H1 (cell line): Measurements from ENCODE around the gene MFAP1. TPM values are rescaled to one million over a fixed set of nuclear protein-coding genes. Genes with fewer than 3 reads are reported as not detected.

Experiments used
- ASH2L ChIP-seq: fragments of 200-600, 300-600 bp; sonication (generic); IDR thresholded peaks from one replicate; pipeline ENCODE4 v1.7.1; 2017; ENCODE audit warnings: low read length
- BCL11A ChIP-seq, 2 experiments: IDR thresholded peaks; one replicate each; pipeline ENCODE4 v1.6.1; 2011; ENCODE audit warnings: low read depth in 2 of 2, low read length in 2 of 2, mild to moderate bottlenecking in 2 of 2
- CBX5 ChIP-seq: fragments of 300-800, 300-1000 bp; sonication (generic); IDR thresholded peaks from 2 replicates; pipeline ENCODE4 v1.7.1; 2016; ENCODE audit warnings: antibody characterized with exemption, low read length, low read depth
- CBX8 ChIP-seq: fragments of 300-800, 300-1000 bp; sonication (generic); IDR thresholded peaks from 2 replicates; pipeline ENCODE4 v1.7.1; 2016; ENCODE audit warnings: low read depth, low read length, borderline replicate concordance
- CREB1 ChIP-seq: IDR thresholded peaks from 2 replicates; pipeline ENCODE4 v1.6.1; 2012; ENCODE audit warnings: inconsistent platforms
- GTF2F1 ChIP-seq: IDR thresholded peaks from 2 replicates; pipeline ENCODE4 v1.6.1; 2012; ENCODE audit warnings: low read depth, low read length, improper control_type of control experiment, borderline replicate concordance
- HDAC6 ChIP-seq: IDR thresholded peaks from one replicate; pipeline ENCODE4 v1.7.1; 2012; ENCODE audit warnings: low read depth, mild to moderate bottlenecking, inconsistent platforms, low read length, moderate library complexity
- JUND ChIP-seq: IDR thresholded peaks from 2 replicates; pipeline ENCODE4 v1.6.1; 2011; ENCODE audit warnings: mild to moderate bottlenecking, improper control_type of control experiment, low read length
- KDM4A ChIP-seq: IDR thresholded peaks from one replicate; pipeline ENCODE4 v1.7.1; 2012; ENCODE audit warnings: low read depth, mild to moderate bottlenecking, moderate library complexity, low read length, inconsistent platforms; ENCODE audit not compliant: severe bottlenecking
- MAFK ChIP-seq: IDR thresholded peaks from 2 replicates; pipeline ENCODE4 v1.6.1; 2012; ENCODE audit warnings: low read depth, mild to moderate bottlenecking, improper control_type of control experiment, low read length
- POLR2A ChIP-seq, 2 experiments: IDR thresholded peaks; 1 replicate in 1 of 2; 2 replicates in 1 of 2; pipeline ENCODE4 v1.6.1; 2011; ENCODE audit warnings: low read depth in 2 of 2, low read length in 2 of 2, mild to moderate bottlenecking in 2 of 2; ENCODE audit errors: control extremely low read depth in 1 of 2
- POLR2AphosphoS5 ChIP-seq: IDR thresholded peaks from 2 replicates; pipeline ENCODE4 v1.6.1; 2011; ENCODE audit warnings: low read depth, low read length
- RAD21 ChIP-seq, 2 experiments: IDR thresholded peaks in 1 of 2; conservative IDR thresholded peaks in 1 of 2; 2 replicates each; pipeline ENCODE4 v1.6.1; 2011; ENCODE audit warnings: low read depth in 2 of 2, low read length in 2 of 2, improper control_type of control experiment in 1 of 2, inconsistent platforms in 1 of 2, mild to moderate bottlenecking in 1 of 2, moderate library complexity in 1 of 2
- RBBP5 ChIP-seq: IDR thresholded peaks from 2 replicates; pipeline ENCODE4 v1.7.1; 2012; ENCODE audit warnings: low read depth, mild to moderate bottlenecking, inconsistent platforms, low read length, moderate library complexity, borderline replicate concordance
- SAP30 ChIP-seq: fragments of 300-600 bp; sonication (generic); IDR thresholded peaks from 2 replicates; pipeline ENCODE4 v1.7.1; 2012; ENCODE audit warnings: low read length, moderate library complexity, mild to moderate bottlenecking, inconsistent platforms; ENCODE audit not compliant: insufficient read depth, insufficient replicate concordance
- SIX5 ChIP-seq: IDR thresholded peaks from 2 replicates; pipeline ENCODE4 v1.6.1; 2011; ENCODE audit warnings: mild to moderate bottlenecking, low read depth, low read length
- SP1 ChIP-seq: IDR thresholded peaks from 2 replicates; pipeline ENCODE4 v1.6.1; 2011; ENCODE audit warnings: low read depth, low read length
- SP2 ChIP-seq: IDR thresholded peaks from 2 replicates; pipeline ENCODE4 v1.6.1; 2012; ENCODE audit warnings: mild to moderate bottlenecking, low read length, inconsistent platforms
- SRF ChIP-seq: IDR thresholded peaks from 2 replicates; pipeline ENCODE4 v1.6.1; 2011; ENCODE audit warnings: mild to moderate bottlenecking, low read depth, low read length, moderate library complexity
- SUZ12 ChIP-seq: fragments of 200-600 bp; sonication (generic); IDR thresholded peaks from 2 replicates; pipeline ENCODE4 v1.6.1; 2012; ENCODE audit warnings: mild to moderate bottlenecking, inconsistent platforms, low read length, moderate library complexity, mixed read lengths
- TBP ChIP-seq: IDR thresholded peaks from 2 replicates; pipeline ENCODE4 v1.6.1; 2011; ENCODE audit warnings: low read depth, low read length, improper control_type of control experiment
- polyA plus RNA-seq, 7 experiments: library from polyadenylated mRNA; depleted of rRNA in 3 of 7; stranded (reverse) in 5 of 7; unstranded in 2 of 7; fragments of >200 nt in 5 of 7; fragments of 200-250 nt in 2 of 7; gene quantifications; 1 replicate in 5 of 7; 2 replicates in 1 of 7; 4 replicates in 1 of 7; pipeline versions ENCODE4 v1.2.1 to v1.2.3, GENCODE V29; 2011 to 2013; ENCODE audit warnings: missing spikeins in 2 of 7, mixed read lengths in 2 of 7
- total RNA-seq: library from RNA; stranded (reverse); fragmentation: NEBNext Ultra II Directional; extraction: Animal tissue kit (Norgen Biotek cat#: 25700); gene quantifications from 2 replicates; pipeline ENCODE4 v1.2.1, GENCODE V29; 2021
- TF ChIP-seq, protein P1 (sequence below), 3 experiments: IDR thresholded peaks; 1 replicate in 2 of 3; 2 replicates in 1 of 3; pipeline versions ENCODE4 v1.5.1 to v1.6.1; 2011; ENCODE audit warnings: low read length in 3 of 3, mild to moderate bottlenecking in 3 of 3, inconsistent platforms in 2 of 3, low read depth in 1 of 3, moderate library complexity in 1 of 3; ENCODE audit not compliant: insufficient read depth in 1 of 3; ENCODE audit errors: control extremely low read depth in 1 of 3

The MFAP1 gene
- total and polyA plus RNA-seq, 2 of the 8 experiments (the other 6 are each of a cell fraction or from before 2014, with no cell fraction given) = 23.6 to 36.7 TPM

DNA sequence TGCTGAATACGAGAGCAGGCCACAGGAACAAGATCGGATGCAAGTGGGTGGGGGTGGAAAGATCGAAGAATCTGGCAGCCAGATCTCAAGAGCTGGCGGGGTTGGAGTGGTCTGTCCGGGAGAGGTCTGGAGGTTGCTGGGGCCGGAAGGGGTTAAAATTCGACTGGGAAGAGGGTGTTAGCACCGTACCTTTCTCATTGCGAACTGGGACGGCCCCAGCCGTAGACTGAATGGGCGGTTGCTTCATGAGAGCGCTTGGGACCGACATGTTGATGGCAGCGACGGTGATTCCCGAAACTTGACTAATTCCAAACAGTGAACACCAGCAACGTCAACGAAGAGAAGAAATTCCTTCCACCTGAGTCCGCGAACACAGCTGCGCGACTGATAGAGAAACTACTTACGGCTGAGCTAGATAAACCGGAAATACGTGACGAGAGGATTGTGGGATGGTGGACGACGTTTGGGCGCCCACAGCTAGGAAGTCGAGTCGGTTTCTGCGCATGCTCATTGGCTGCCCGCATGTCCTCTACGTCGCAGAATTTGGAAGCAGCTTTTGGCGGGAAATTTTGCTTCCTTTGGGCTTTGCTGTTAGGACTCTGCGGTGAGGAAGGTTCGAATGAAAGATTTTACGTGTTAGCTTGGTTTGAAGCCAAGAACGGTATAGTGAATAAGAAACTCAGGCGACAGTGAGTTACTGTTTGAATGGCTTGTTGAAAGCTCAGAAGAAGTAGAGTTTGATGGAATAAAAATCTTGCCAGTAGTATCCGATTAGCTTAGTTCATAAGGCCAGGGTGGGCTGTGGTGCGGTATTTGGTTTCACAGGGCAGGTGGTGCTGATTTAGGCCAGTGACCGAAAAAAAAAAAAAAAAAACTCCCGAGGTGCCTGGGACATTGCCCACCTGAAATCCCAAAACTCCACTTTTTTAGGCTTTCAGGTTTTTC lies at the start of gene MFAP1 (continued):
- peak; percentile 94 for TF ChIP-seq RBBP5
- peak; percentile 82 for TF ChIP-seq TBP
- TF ChIP-seq SIX5 = no peak
- peak; percentile 89 for TF ChIP-seq CREB1
- TF ChIP-seq MAFK = no peak
- peak; percentile 22; the same call in 1 of the 2 replicates for TF ChIP-seq SP1
- TF ChIP-seq ASH2L = peak; percentile 96
- TF ChIP-seq, protein P1, sequence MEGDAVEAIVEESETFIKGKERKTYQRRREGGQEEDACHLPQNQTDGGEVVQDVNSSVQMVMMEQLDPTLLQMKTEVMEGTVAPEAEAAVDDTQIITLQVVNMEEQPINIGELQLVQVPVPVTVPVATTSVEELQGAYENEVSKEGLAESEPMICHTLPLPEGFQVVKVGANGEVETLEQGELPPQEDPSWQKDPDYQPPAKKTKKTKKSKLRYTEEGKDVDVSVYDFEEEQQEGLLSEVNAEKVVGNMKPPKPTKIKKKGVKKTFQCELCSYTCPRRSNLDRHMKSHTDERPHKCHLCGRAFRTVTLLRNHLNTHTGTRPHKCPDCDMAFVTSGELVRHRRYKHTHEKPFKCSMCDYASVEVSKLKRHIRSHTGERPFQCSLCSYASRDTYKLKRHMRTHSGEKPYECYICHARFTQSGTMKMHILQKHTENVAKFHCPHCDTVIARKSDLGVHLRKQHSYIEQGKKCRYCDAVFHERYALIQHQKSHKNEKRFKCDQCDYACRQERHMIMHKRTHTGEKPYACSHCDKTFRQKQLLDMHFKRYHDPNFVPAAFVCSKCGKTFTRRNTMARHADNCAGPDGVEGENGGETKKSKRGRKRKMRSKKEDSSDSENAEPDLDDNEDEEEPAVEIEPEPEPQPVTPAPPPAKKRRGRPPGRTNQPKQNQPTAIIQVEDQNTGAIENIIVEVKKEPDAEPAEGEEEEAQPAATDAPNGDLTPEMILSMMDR (IDR thresholded peaks at IDR 0.05; ENCODE audit: control extremely low read depth in 1 of 3, insufficient read depth in 1 of 3, low read depth in 1 of 3, low read length in 3 of 3) = no peak
- TF ChIP-seq JUND = no peak
- no peak for TF ChIP-seq CBX5
- TF ChIP-seq SAP30 = peak; percentile 87
- TF ChIP-seq SUZ12 = no peak
- no peak for TF ChIP-seq CBX8
- no peak for TF ChIP-seq HDAC6
- TF ChIP-seq GTF2F1 = peak; percentile 16; the same call in 1 of the 2 replicates
- TF ChIP-seq POLR2AphosphoS5 = peak; percentile 93
- no peak for TF ChIP-seq SP2
- no peak for TF ChIP-seq BCL11A (IDR thresholded peaks at IDR 0.05; ENCODE audit: low read depth in 2 of 2, low read length in 2 of 2)
- no peak for TF ChIP-seq SRF
- TF ChIP-seq POLR2A (IDR thresholded peaks at IDR 0.05; ENCODE audit: control extremely low read depth in 1 of 2, low read depth in 2 of 2, low read length in 2 of 2) = peak; percentile 48 to 94
- peak; percentile 87 for TF ChIP-seq KDM4A
- no peak for TF ChIP-seq RAD21 (IDR thresholded peaks at IDR 0.05 in 1 of 2, conservative IDR thresholded peaks at IDR 0.05 in 1 of 2; ENCODE audit: low read depth in 2 of 2, low read length in 2 of 2)
